Lung microvascular endothelial cell (primary cell): ENCODE measurements around the gene LACTBL1. TPM values are rescaled to one million over a fixed set of nuclear protein-coding genes. Genes with fewer than 3 reads are reported as not detected.
A peak's percentile ranks its signal among the peaks of the same experiment; 100 is the strongest.

Experiments
- DNase-seq, 2 donors: peaks; one replicate each; pipeline versions ENCODE4 v3.0.0 to v3.0.0-alpha.2; 2010; ENCODE audit warnings: low read depth in 2 of 2
- total RNA-seq: library from RNA; depleted of rRNA; stranded (reverse); fragments of >200 nt; gene quantifications from 2 replicates; pipeline ENCODE4 v1.2.1, GENCODE V29; 2014

Gene LACTBL1
- total RNA-seq, 1 donor from 2014 or later: not detected

DNA sequence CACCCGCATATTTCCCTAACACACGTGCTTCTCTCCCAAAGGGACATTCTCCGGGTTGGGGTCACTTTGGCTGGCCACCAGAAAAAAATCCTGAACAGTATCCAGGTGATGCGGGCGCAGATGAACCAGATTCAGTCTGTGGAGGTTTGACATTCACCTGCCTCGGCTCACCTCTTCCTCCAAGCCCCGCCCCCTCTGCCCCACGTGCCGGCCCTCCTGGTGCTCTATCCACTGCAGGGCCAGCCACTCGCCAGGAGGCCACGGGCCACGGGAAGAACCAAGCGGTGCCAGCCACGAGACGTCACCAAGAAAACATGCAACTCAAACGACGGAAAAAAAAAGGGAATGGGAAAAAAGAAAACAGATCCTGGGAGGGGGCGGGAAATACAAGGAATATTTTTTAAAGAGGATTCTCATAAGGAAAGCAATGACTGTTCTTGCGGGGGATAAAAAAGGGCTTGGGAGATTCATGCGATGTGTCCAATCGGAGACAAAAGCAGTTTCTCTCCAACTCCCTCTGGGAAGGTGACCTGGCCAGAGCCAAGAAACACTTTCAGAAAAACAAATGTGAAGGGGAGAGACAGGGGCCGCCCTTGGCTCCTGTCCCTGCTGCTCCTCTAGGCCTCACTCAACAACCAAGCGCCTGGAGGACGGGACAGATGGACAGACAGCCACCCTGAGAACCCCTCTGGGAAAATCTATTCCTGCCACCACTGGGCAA is 59.1 kb downstream of the LACTBL1 start:
- DNase-seq: no peak

DNA sequence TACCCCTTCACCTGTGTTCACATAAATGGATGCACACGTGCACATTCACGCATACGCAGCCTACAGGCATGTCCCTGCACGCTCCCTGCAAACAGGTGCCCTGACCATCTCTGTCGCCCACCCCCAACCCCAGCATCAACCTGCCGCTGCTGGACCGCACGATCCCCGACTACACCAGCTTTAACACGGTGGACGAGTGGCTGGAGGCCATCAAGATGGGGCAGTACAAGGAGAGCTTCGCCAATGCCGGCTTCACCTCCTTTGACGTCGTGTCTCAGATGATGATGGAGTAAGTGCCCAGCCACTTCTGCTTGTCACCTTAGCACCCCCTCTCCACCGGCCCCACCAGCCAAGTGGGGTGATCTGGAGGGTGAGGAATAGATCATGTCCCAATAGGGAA is 60.4 kb downstream of the LACTBL1 start:
- DNase-seq: no peak

DNA sequence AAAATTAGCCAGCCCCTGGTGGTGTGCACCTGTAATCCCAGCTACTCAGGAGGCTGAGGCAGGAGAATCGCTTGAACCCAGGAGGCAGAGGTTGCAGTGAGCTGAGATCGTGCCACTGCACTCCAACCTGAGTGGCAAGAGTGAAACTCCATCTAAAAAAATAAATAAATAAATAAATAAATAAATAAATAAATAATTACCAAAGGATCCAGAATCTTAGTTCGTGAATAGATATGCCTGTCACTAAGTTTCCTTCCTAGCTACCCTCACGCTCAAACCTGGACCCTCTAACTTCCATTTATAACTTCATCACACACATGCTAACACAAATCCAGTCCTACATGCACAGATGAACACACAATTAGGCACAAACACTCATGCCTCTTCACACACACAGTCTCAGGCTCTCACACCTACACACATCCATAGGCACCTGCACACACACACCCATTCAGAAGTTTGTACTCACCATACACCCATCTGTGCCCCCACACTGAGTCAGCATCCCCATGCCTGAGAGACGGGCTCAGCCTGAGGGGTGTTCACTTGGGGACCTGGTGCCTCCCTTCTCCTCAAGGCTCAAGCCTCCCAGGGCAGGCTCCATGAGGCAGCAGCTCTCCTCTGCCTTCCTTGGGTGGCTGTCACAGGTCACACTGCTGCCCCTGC is 61.5 kb downstream of the LACTBL1 start:
- DNase-seq: no peak

DNA sequence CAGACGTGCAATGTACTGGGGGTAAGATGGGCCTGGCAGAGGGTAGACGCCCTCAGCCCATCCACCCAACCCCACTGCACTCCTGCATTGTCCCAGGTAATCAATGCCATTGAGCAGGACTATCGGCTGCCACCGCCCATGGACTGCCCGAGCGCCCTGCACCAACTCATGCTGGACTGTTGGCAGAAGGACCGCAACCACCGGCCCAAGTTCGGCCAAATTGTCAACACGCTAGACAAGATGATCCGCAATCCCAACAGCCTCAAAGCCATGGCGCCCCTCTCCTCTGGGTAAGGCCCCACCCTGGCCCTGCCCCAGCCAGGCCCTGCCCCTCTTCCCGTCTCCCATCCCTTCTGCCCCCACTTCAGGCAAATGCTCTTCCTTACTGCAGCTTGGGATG is 62.4 kb downstream of the LACTBL1 start:
- DNase-seq: no peak

DNA sequence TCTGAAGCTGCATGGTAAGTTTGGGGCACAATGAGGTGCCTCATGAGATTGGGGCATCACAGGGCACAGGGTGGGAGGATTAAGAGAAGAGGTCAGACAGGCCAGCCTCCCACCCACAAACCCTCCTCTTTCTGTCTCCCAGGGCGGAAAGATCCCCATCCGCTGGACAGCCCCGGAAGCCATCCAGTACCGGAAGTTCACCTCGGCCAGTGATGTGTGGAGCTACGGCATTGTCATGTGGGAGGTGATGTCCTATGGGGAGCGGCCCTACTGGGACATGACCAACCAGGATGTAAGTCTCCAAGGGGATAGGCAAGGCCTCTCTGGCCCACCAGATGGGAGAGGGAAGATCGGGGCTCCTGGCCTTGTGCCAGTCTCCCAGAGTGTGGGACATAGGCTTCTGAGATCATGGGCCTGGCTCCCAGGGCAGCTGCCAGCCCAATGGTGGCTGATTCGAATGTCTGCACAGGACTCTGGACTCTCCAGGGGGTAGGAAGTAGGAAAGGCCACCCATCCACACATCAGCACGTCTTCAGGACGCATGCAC is 63.7 kb downstream of the LACTBL1 start:
- DNase-seq: no peak

DNA sequence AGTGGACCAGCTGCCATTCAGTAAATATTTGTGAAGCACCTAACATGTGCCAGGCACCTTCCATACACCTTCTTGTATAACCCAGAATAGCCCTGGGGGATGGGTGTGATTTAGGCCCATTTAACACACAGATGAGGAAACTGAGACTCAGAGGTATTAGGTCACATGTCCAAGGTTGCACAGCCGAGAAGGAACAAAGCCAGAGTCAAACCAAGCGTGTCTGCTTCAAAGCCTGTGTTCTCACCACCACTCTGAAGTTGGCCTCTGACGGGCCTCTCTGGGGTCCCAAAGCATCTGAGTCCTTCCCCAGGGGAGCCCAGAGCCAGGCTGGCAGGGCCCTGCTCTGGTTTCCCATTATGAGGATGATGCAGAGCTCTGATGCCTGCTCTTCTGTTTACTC is 65.1 kb downstream of the LACTBL1 start:
- DNase-seq: no peak

DNA sequence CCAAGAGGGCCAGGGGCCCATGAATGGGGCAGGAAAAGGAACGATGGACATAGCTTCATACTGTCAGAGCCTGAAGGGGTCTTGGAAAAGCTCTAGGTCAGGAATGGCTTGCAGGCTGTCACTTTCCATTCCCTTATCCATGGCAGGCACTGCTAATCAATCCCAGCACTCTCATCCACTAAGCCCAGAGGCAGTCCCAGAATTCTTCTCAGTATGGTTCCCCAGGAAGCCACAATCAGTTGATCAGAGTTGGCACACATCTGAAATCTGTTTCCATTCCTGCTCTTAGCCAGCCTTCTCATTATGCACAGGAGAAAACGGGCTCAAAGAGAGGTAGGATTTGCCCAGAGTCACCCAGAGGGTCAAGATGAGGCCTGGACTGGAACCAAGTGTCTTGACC is 65.7 kb downstream of the LACTBL1 start:
- no peak for DNase-seq

DNA sequence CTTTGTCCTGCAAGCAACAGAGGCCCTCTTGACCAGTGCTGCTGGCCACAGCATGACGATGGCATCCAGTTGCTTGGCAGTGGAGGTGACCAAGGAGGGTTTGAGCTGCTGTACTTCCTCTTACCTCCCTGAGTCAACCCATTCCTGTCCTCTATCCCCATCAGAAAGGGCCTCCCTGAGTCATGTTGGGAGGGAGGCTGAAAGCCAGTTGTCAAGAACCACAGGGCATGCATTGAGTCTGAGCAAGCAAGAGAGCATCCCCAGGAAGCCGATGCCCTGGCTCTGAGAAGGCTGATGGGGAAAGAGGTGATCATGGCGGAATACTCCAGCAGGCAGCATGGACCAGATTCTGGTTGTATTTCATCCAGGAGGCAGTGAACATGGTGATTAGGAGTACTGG is 69.6 kb downstream of the LACTBL1 start:
- peak in 1 of 2 donors; percentile 21 for DNase-seq

Other genes with a start within 250 kb of the LACTBL1 start
- not detected in 2 replicates for gene TEX46, start 43.0 kb upstream of the LACTBL1 start, total RNA-seq
- gene KDM1A, start 46.6 kb upstream of the LACTBL1 start, total RNA-seq: 73.6 and 87.4 TPM in 2 replicates
- 29.4 and 30.4 TPM in 2 replicates for gene LUZP1, start 196.0 kb upstream of the LACTBL1 start, total RNA-seq
- under 0.01 and 0.22 TPM in 2 replicates for gene HTR1D, start 244.6 kb upstream of the LACTBL1 start, total RNA-seq